Dedifferentiated amniotic fluid mesenchymal stem cell (primary cell): ENCODE measurements around the gene DCAF17.

Experiments
- DNase-seq: peaks from one replicate; pipeline ENCODE4 v3.0.0-alpha.2; 2016; ENCODE audit errors: extremely low spot score

DCAF17 gene

GRCh38 chr2:171434013-171434989, at the start of gene DCAF17:
Gene DCAF17, plus strand, starts transcription at chr2:171434226. Its CDS starts 352 bp downstream, at chr2:171434578.
- DNase-seq, result peak; percentile 93

- no peak for DNase-seq
These were observed 47.4 kb upstream of the DCAF17 start for GRCh38 chr2:171386627-171387026.

DNA sequence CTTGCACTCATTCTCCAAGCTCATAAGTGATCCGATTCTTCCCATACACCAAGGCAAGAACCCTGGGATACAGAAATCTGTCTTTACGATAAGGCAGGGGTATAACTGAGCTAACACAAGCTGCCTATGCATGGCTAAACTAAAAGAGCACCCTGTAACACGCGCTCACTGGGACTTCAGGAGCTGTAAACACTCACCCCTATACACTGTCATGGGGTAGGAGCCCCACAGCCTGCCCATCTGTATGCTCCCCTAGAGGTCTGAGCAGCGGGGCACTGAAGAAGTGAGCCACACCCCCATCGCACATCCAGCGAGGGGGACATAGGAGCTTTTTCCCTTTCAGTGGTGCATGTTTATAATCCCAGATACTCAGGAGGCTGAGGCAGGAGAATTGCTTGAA, 47.0 kb upstream of the DCAF17 start:
- no peak for DNase-seq

- DNase-seq, result no peak
These were observed 44.7 kb upstream of the DCAF17 start for GRCh38 chr2:171389325-171389724.

GRCh38 chr2:171389780-171390179, 44.2 kb upstream of the DCAF17 start:
- no peak for DNase-seq

DNA sequence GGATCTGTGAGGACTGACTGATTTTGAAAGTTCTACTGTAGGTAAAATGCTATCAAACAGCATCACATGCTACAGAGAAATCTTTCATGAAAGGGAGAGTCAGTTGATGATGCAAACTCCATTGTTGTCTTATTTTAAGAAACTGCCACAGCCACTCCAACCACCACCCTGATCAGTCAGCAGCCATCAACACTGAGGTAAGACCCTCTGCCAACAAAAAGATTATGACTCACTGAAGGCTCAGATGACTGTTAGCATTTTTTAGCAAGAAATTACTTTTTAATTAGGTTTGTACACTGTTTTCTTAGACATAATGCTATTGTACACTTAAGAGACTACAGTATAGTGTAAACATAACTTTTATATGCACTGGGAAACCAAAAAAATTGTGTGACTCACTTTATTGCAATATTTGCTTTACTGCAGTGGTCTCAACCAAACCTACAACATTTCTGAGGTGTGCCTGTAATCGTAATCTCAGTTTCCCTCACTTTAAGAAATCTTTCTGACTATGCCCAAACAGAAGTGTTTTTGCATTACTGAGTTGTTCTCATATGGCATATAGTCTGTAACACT, 43.0 kb upstream of the DCAF17 start:
- peak; percentile 36 for DNase-seq

DNA sequence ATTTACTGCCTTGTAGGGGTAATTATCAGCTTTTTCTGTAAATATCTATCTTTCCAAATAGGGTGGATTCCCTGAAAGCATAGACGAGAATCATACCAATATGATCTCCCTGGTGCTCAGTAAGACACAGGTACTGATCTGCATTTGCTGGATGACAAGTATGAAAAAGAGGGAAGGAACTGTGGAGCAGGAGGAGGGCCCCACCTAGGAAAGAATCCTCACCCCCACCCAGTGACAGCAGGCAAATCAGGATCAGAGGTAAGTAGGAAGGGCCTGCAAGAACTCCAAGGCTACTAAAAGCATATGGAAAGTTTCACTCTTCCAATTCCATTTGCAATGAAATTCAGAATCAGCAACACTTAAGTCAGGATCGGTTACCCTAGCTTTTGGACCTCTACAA, 42.5 kb upstream of the DCAF17 start:
- no peak for DNase-seq

DNA sequence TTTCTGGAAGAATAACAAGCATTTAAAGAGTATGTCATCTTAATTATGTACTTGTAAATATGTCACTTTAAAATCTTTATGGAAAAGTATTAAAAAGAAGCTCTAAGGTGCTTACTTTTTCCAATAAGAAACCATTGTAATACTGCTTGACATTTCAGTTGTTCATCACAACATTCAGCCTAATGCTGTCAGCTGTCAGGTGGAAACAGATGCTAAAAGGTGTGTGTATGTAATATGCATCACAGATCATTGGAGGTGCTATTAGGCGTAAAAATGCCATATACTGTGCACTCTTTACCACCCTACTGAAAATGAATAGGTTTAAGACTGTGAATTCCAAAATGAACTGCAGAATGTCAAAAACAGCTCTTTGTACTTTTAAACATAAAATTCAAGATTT, 40.5 kb upstream of the DCAF17 start:
- no peak for DNase-seq

GRCh38 chr2:171394164-171394740, 39.8 kb upstream of the DCAF17 start:
- DNase-seq, result no peak

GRCh38 chr2:171399292-171399691, 34.7 kb upstream of the DCAF17 start:
- no peak for DNase-seq

GRCh38 chr2:171400395-171400794, 33.6 kb upstream of the DCAF17 start:
- no peak for DNase-seq

DNA sequence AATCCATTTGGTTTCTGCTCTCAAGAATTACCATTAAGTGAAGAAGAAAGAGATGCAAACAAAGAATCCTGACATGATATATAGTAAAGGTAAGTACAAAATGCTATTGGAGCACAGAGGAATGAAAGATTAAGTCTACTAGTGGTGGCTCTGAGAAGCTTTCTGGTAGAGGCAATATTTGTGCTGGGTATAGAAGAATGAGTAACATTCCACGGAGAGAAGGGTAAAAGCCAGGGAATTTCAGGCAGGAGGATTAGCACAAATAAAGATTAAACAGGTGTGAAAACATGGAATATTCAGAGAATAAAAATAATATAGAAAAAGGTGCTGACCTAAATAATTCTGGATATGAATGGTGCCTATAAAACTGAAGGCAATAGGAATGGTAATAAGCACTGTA, 32.1 kb upstream of the DCAF17 start:
- DNase-seq, result no peak

DNA sequence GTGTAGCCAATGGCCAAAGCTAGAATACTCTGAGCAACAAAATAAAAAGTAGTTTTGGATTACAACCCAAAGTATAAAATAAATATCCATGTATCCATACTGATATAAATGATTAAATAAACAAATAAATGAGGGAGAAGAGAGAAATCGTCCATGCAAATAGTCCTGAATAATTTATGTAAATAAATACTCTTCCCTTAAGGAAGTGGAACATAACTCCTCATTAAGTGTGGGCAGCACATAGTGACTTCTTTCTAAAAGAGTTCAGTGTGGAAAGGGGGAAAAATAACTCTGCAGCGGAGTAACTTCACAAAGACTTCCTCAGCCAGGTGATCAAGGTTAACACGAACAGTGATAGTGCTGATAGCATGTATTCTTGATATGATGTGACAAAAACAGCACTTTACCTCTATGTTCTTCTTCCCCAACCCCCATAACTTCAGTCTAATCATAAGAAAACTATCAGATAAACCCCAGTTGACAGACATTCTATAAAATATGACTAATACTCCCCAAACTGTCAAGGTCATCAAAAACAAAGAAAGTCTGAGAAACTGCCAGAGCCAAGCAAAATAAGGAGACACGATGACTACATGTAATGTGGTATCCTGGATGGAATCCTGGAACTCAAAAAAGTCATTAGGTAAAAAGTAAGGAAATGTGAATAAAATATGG, 31.0 kb upstream of the DCAF17 start:
- DNase-seq, result no peak

- DNase-seq, result peak; percentile 58
These were observed 29.8 kb upstream of the DCAF17 start for GRCh38 chr2:171404261-171404660.

GRCh38 chr2:171404719-171405118, 29.3 kb upstream of the DCAF17 start:
- DNase-seq, result no peak

DNA sequence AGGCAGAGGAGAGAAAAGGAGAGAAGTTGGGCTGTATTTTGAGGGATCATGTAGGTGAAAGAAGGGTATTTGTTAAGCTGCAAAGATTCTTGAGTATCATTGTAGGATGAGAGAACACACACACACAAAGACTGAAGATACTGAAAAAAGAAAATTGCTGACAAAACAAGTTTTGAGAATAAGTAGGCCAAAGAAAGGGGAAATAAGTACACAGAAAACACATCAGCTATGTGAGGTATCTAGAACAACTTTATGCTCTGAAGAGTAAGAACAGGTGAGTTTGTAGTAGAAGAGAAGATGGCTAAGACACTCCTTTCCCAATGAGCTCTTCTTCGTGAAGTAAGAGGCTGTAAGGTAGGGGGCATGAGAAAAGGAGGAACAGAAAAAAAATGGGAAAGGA, 28.5 kb upstream of the DCAF17 start:
- DNase-seq, result no peak

- DNase-seq, result no peak
These were observed 28.0 kb upstream of the DCAF17 start for GRCh38 chr2:171406044-171406443.

DNA sequence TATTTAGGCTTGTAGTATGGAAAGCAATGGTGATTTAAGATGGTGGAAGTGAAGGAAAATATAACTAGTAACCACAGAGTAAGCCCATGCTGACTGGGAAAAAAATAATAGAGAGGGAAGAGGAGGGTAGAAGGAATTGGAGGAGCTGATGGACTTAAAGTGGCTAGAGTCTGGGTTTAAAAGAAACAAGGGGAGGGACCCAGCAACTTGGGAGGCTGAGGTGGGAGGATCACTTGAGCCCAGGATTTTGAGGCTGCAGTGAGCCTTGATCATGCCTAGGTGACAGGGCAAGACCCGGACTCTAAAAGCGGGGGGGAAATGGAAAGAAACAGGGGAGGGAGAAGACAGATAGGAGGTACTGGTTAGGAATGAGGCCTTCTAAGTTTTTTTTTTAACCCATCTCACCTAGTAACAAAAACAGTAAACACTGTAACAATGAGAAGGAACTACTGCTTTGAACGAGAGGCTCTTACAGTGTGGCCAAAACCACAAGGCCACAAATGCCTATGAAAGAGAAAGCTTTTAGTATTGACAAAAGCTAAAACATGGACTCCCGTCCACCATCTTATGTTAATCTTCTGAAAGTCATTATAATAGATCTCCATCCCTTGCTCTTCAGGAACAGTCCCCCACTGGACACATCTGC, 26.9 kb upstream of the DCAF17 start:
- DNase-seq, result no peak

DNA sequence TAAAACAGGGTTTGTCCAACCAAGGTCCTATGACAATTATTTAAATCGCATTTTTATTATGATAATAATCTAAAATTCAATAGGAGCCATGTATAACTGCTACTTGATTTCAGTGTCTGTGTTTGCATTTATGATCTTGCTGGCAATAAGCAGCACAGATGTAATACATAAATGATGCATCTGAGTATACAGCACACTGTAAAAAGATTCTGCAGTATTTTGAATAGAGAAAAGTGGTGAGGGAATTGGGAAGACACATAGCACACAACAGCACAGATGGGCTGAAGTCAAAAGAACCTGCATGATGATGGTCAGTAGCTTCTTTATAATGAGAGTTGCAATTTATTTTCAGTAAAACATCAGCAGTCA, 26.4 kb upstream of the DCAF17 start:
- DNase-seq, result no peak

- no peak for DNase-seq
These were observed 24.5 kb upstream of the DCAF17 start for GRCh38 chr2:171409436-171409971.

- DNase-seq, result peak; percentile 77
These were observed 23.9 kb upstream of the DCAF17 start for GRCh38 chr2:171410101-171410500.

GRCh38 chr2:171410624-171411023, 23.4 kb upstream of the DCAF17 start:
- DNase-seq, result no peak
